ENCODE data around the gene NRXN3. TPM values are rescaled to one million over a fixed set of nuclear protein-coding genes. Genes with fewer than 3 reads are reported as not detected.

NRXN3 gene
- total RNA-seq, 3 donors from 2014 or later = 2.1 to 27.3 (median 2.6) TPM

GRCh38 chr14:79487632-79488031, 1317.5 kb downstream of the NRXN3 start:
- no peaks in the 10 kb centered on the region for H3K36me3 ChIP-seq (ENCODE audit: low read depth)
- H3K4me3 ChIP-seq = no peak overlapping the region
- intact Hi-C loops (cut with DNase I, micrococcal nuclease) = no loop called here
- H3K4me1 ChIP-seq (ENCODE audit: low read depth) = no peaks in the 10 kb centered on the region
- ATAC-seq (no peak), DNase-seq (no peak)
- TF ChIP-seq CTCF (IDR thresholded peaks at IDR 0.05) = no peak
- no peaks in the 10 kb centered on the region for H3K9me3 ChIP-seq

GRCh38 chr14:79491161-79491560, 1321.0 kb downstream of the NRXN3 start:
- ATAC-seq = no peak
- no peak for DNase-seq
- TF ChIP-seq CTCF (IDR thresholded peaks at IDR 0.05) = no peak
- Histone ChIP-seq H3K4me1 (ENCODE audit: low read depth) (no peaks in the 10 kb centered on the region), H3K4me3 (no peak overlapping the region), H3K9me3 (no peaks in the 10 kb centered on the region), H3K36me3 (ENCODE audit: low read depth) (no peaks in the 10 kb centered on the region)
- intact Hi-C loops (cut with DNase I, micrococcal nuclease) = no loop called here

- Histone ChIP-seq H3K4me1 (ENCODE audit: low read depth) (no peaks in the 10 kb centered on the region), H3K4me3 (no peak overlapping the region), H3K9me3 (no peaks in the 10 kb centered on the region), H3K36me3 (ENCODE audit: low read depth) (no peaks in the 10 kb centered on the region)
- no peak for TF ChIP-seq CTCF (IDR thresholded peaks at IDR 0.05)
- intact Hi-C loops (cut with DNase I, micrococcal nuclease) = no loop called here
- DNase-seq (no peak), ATAC-seq (no peak)
Measured at GRCh38 chr14:79493081-79493645, 1323.0 kb downstream of the NRXN3 start.

- intact Hi-C loops (cut with DNase I, micrococcal nuclease) = no loop called here
- DNase-seq (no peak), ATAC-seq (no peak)
- Histone ChIP-seq H3K4me3 (no peak overlapping the region), H3K36me3 (ENCODE audit: low read depth) (no peaks in the 10 kb centered on the region), H3K4me1 (ENCODE audit: low read depth) (no peaks in the 10 kb centered on the region), H3K9me3 (no peaks in the 10 kb centered on the region)
- no peak for TF ChIP-seq CTCF (IDR thresholded peaks at IDR 0.05)
Measured at GRCh38 chr14:79496701-79497100, 1326.5 kb downstream of the NRXN3 start.

GRCh38 chr14:79500489-79500888, 1330.3 kb downstream of the NRXN3 start:
- no peak for TF ChIP-seq CTCF (IDR thresholded peaks at IDR 0.05)
- H3K4me3 ChIP-seq = no peak overlapping the region
- H3K9me3 ChIP-seq = no peaks in the 10 kb centered on the region
- ATAC-seq = no peak
- no peaks in the 10 kb centered on the region for H3K36me3 ChIP-seq (ENCODE audit: low read depth)
- no peak for DNase-seq
- intact Hi-C loops (cut with DNase I, micrococcal nuclease) = no loop called here
- no peaks in the 10 kb centered on the region for H3K4me1 ChIP-seq (ENCODE audit: low read depth)
